Activated T-helper 17 cell treated with anti-CD3 and anti-CD28 coated beads, Interleukin-2, amount 50 U/mL, for 72 hours (primary cell): ENCODE results near the gene BEX3. TPM values are rescaled to one million over a fixed set of nuclear protein-coding genes. Genes with fewer than 3 reads are reported as not detected.
"Not testable (repeated sequence)": the region's sequence is repeated elsewhere in the genome, so short reads cannot be mapped to it uniquely, and the experiment has no call there.

Experiments used
- ATAC-seq: fragments of 150-1000 bp; cut with Tn5 transposase; replicated peaks from 2 replicates; pipeline ENCODE4 v1.10.0; 2021; ENCODE audit warnings: mild to moderate bottlenecking, moderate library complexity
- H3K27ac Mint-ChIP-seq: one replicate; pipeline ENCODE4 v1.8.0; 2022; ENCODE audit warnings: mixed read lengths
- H3K27me3 Mint-ChIP-seq: one replicate; pipeline ENCODE4 v1.8.0; 2022; ENCODE audit warnings: mixed read lengths
- H3K36me3 Mint-ChIP-seq: one replicate; pipeline ENCODE4 v1.8.0; 2022; ENCODE audit warnings: low read depth, mild to moderate bottlenecking, mixed read lengths
- H3K4me1 Mint-ChIP-seq: one replicate; pipeline ENCODE4 v1.8.0; 2022; ENCODE audit warnings: mixed read lengths
- H3K4me3 Mint-ChIP-seq: one replicate; pipeline ENCODE4 v1.8.0; 2022; ENCODE audit warnings: mild to moderate bottlenecking, mixed read lengths
- H3K9me3 Mint-ChIP-seq: one replicate; pipeline ENCODE4 v1.8.0; 2022; ENCODE audit warnings: mixed read lengths
- total RNA-seq, 2 donors: library from RNA; stranded (reverse); gene quantifications; one replicate each; pipeline ENCODE4 v1.2.3, GENCODE V29; 2022

The BEX3 gene
- total RNA-seq: 1 to 10 TPM; 3.5 to 9.4 TPM

DNA sequence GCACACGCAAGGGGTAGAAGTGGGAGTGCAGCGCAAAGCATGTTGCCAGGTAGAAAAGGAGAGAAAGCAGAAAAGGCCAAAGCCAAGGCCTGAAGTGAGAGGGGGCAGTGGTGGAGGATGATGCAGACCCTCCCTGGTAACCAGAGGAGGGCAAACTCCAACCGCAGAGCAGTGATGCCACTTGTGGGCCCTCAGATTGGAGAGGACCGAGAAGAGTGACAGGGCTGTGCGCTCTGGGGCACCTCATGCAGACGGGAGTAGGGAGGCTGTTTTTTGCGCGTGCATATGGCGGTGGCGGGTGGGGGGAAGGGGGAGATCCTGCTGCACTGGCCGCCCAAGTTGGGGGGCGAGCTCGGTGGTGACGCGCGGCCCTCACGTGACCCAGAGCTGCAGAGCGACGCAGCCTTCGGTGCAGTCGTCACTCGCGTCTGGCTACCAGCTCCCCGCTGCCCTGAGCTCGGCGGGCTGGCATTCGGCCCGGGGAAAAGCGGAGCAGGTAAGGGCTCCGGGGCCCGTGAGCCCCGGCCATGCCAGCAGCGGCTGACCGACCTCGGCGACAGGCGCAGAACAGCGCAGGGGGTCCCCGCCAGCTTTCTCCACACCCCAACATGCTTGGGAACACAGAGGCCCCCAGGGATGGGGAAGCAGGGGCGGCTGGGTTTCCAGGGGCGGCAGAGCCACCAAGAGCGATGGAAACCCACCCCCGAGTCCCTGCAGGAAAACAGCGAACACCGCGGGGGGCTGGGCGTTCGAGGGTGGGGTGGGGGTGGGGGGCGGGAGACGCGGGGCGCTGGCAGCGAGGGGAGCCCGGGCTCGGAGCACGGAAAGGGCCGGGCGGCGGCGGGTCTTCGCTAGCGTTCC lies at the start of gene BEX3:
Gene BEX3 (plus strand): TSS at position 421 of the 861 bp plus-strand sequence. CDS start 984 bp downstream, outside the sequence.
- Mint-ChIP-seq H3K4me3 (peak within 1 kb of the TSS; percentile 59), H3K27ac (no peak within 1 kb of the TSS), H3K27me3 (peaks cover 3% of the 10 kb centered on the region), H3K36me3 (no peaks in the 10 kb centered on the region), H3K4me1 (no peaks in the 10 kb centered on the region), H3K9me3 (no peaks in the 10 kb centered on the region)
- peak; percentile 68 for ATAC-seq

GRCh38 chrX:103329991-103330390 lies 46.3 kb upstream of the BEX3 start, which contains the start of gene TCEAL7:
TSS of gene TCEAL7 (plus strand) at chrX:103330239. CDS start at chrX:103331404, 1,165 bp downstream.
- Mint-ChIP-seq H3K27ac (no peak within 1 kb of the TSS), H3K4me1 (no peaks in the 10 kb centered on the region), H3K36me3 (no peaks in the 10 kb centered on the region), H3K4me3 (no peak within 1 kb of the TSS), H3K9me3 (no peaks in the 10 kb centered on the region), H3K27me3 (peaks cover 13% of the 10 kb centered on the region)
- ATAC-seq: no peak

DNA sequence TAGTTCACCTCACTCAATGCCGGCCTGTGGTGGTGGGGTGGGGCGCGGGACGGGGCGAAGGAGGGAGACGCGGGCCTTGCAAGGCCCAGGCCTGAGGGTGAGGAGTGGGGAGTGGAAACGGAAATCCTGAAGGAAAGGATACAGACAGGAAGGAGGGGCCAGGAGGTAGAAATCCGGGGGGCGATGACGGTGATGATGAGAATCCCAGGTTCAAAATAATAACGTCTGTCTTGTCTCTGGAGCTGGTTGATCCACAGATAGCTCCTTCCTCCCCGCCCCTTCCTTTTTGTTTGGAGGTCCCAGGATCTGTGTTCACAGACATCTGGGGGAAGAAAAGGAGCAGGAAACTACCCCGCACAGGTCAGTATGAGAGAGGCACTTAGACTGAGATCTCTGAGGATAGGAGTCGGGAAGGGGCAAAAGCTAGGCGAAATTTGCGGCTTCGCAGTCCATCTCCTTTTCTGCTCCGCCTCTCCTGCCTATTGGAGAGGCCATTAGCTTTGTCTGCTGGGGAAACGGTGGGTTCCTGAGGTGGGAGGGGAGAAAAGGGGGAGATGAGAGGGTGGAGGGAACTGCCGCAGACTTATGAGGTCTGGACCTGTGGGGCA lies 45.6 kb upstream of the BEX3 start:
- H3K4me3 Mint-ChIP-seq: no peak overlapping the region
- H3K27ac Mint-ChIP-seq: no peak overlapping the region
- H3K4me1 Mint-ChIP-seq: no peaks in the 10 kb centered on the region
- H3K36me3 Mint-ChIP-seq: no peaks in the 10 kb centered on the region
- ATAC-seq: no peak
- peaks cover 13% of the 10 kb centered on the region for H3K27me3 Mint-ChIP-seq
- no peaks in the 10 kb centered on the region for H3K9me3 Mint-ChIP-seq

DNA sequence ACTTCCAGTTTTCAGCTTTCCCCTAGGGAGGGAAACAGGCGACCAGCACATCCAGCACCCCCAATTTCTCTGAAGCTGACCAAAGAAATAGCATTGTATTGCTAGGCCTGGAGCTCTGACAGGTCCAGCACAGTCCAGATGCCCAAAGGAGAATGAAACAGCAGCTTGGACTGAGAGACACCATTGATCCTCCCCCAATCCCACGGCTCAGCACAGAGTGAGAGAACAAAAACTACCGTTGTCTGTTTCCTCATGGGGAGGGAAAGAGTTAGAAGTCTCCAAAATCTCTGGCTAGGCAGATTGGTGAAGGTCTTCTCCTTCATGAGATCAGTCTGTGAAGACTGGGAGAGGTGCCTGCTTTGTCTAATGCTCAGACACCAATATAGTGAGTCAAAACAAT lies 37.7 kb upstream of the BEX3 start:
- Mint-ChIP-seq H3K36me3 (no peaks in the 10 kb centered on the region), H3K4me3 (no peak overlapping the region), H3K27me3 (no peaks in the 10 kb centered on the region), H3K27ac (no peak overlapping the region), H3K4me1 (no peaks in the 10 kb centered on the region), H3K9me3 (no peaks in the 10 kb centered on the region)
- ATAC-seq: no peak

DNA sequence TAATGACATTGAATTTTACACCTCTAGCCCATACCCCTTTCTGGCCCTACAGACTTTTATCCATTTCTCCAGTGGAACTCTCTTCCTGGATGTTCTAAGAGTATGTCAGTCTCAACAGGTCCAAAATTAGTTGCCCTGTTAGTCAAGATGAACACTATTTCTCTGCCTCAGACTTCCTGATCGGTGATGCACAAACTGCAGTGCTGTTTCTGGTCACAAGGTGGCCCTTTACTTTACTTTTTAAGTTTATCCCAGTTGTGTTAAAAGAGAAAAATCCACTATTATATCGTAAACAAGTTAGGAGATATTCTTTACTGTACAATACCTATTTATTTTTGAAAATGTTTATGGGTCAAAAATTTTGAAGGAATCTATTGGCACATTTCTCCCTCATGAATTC lies 33.2 kb upstream of the BEX3 start:
- Mint-ChIP-seq H3K4me1 (no peaks in the 10 kb centered on the region), H3K27me3 (peaks cover under 1% of the 10 kb centered on the region), H3K4me3 (no peak overlapping the region), H3K9me3 (no peaks in the 10 kb centered on the region), H3K36me3 (no peaks in the 10 kb centered on the region), H3K27ac (no peak overlapping the region)
- ATAC-seq: peak; percentile 38

- Mint-ChIP-seq H3K4me1 (no peaks in the 10 kb centered on the region), H3K9me3 (no peaks in the 10 kb centered on the region), H3K27me3 (peaks cover 5% of the 10 kb centered on the region), H3K36me3 (no peaks in the 10 kb centered on the region), H3K27ac (no peak overlapping the region), H3K4me3 (no peak overlapping the region)
- no peak for ATAC-seq
These were observed 31.7 kb upstream of the BEX3 start for GRCh38 chrX:103344606-103345005.

GRCh38 chrX:103347682-103348397 lies 28.5 kb upstream of the BEX3 start:
- no peaks in the 10 kb centered on the region for H3K4me1 Mint-ChIP-seq
- peaks cover 5% of the 10 kb centered on the region for H3K27me3 Mint-ChIP-seq
- H3K27ac Mint-ChIP-seq: no peak overlapping the region
- no peaks in the 10 kb centered on the region for H3K9me3 Mint-ChIP-seq
- ATAC-seq: no peak
- H3K36me3 Mint-ChIP-seq: no peaks in the 10 kb centered on the region
- no peak overlapping the region for H3K4me3 Mint-ChIP-seq

GRCh38 chrX:103356130-103356798 lies 20.1 kb upstream of the BEX3 start, which contains the start of gene TCEAL9:
TSS of gene TCEAL9 (plus strand) at chrX:103356506. CDS start at chrX:103357685, 1,179 bp downstream.
- Mint-ChIP-seq H3K9me3 (no peaks in the 10 kb centered on the region), H3K27ac (peak within 1 kb of the TSS; percentile 38), H3K36me3 (no peaks in the 10 kb centered on the region), H3K4me3 (peak within 1 kb of the TSS; percentile 72), H3K4me1 (no peaks in the 10 kb centered on the region), H3K27me3 (peaks cover 6% of the 10 kb centered on the region)
- no peak for ATAC-seq

DNA sequence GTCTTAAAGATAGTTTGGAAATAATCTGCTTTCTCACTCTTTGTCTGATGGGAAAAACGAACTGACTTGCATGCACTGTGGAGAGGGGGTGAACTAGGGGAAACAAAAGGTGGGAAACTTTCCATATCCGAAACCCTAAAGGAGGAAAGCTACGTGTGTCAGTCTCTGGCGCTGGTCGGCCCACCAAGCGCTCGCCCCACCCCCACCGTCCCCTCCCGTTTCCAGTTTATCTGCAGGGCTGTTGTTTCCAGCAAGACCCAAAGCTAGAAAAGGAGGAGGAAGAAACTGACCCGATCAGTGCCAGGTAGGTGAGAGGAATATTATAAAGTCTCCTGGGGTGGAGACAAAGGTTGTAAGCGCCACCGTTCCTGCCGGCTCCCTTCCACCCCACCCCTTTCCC lies 19.5 kb upstream of the BEX3 start:
- ATAC-seq: no peak
- H3K36me3 Mint-ChIP-seq: no peaks in the 10 kb centered on the region
- no peaks in the 10 kb centered on the region for H3K9me3 Mint-ChIP-seq
- H3K27me3 Mint-ChIP-seq: peaks cover 6% of the 10 kb centered on the region
- H3K4me1 Mint-ChIP-seq: no peaks in the 10 kb centered on the region
- no peak overlapping the region for H3K27ac Mint-ChIP-seq
- H3K4me3 Mint-ChIP-seq: peak overlapping the region; percentile 72

- no peak for ATAC-seq
- Mint-ChIP-seq H3K27ac (no peak overlapping the region), H3K4me1 (no peaks in the 10 kb centered on the region), H3K4me3 (no peak overlapping the region), H3K36me3 (no peaks in the 10 kb centered on the region), H3K9me3 (no peaks in the 10 kb centered on the region), H3K27me3 (peaks cover 6% of the 10 kb centered on the region)
These were observed 18.5 kb upstream of the BEX3 start for GRCh38 chrX:103357871-103358270.

- not testable (repeated sequence) for H3K36me3 Mint-ChIP-seq
These were observed 16.7 kb upstream of the BEX3 start for GRCh38 chrX:103359605-103360004.

GRCh38 chrX:103360092-103360491 lies 16.2 kb upstream of the BEX3 start:
- ATAC-seq: no peak
- H3K4me3 Mint-ChIP-seq: no peak overlapping the region
- no peaks in the 10 kb centered on the region for H3K9me3 Mint-ChIP-seq
- peaks cover 6% of the 10 kb centered on the region for H3K27me3 Mint-ChIP-seq
- H3K36me3 Mint-ChIP-seq: no peaks in the 10 kb centered on the region
- H3K27ac Mint-ChIP-seq: no peak overlapping the region
- H3K4me1 Mint-ChIP-seq: no peaks in the 10 kb centered on the region

More at GRCh38 chrX:103359605-103360004, 16.7 kb upstream of the BEX3 start:
- not testable (repeated sequence) for ATAC-seq, H3K9me3 Mint-ChIP-seq, H3K27me3 Mint-ChIP-seq, H3K27ac Mint-ChIP-seq, H3K4me3 Mint-ChIP-seq, H3K4me1 Mint-ChIP-seq

DNA sequence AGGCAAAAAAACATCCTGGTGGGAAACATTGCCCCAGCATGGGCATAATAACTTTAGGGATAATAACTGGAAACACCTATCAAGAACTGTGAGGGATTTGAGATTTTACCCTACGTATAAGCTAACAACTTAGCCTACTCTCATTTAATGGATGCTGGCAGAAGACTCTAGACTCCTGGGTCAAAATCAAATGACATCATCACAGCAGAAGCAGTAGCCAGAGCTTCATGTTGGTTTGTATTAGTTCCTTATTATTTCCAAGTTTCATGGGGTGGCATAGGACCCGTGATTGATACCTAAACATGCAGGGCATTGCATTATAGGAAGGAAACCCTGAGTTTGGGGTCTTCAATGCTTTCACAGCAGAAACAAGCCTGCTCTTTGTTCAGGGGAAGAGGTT lies 15.4 kb upstream of the BEX3 start:
- Mint-ChIP-seq H3K36me3 (no peaks in the 10 kb centered on the region), H3K9me3 (no peaks in the 10 kb centered on the region), H3K4me3 (no peak overlapping the region), H3K4me1 (no peaks in the 10 kb centered on the region), H3K27ac (no peak overlapping the region), H3K27me3 (peaks cover 2% of the 10 kb centered on the region)
- ATAC-seq: no peak

DNA sequence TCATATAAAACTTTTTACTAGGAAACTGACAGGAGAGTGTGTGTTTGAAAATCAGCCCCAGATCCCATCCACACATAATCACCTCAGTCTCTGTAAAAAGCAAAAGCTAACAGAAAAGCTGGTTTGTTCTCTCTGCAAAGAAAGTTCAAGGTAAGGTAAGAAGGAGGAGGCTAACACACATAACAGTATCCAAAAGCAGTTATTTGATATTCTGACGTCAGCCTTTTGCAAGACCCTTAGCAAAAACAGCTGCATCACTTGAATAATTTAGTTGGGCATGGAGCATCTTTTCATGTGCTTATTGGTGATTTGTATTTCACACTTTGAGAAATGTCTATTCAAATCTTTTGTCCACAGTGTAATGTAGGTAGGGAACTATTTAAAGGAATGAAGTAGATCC lies 14.5 kb upstream of the BEX3 start:
- H3K27me3 Mint-ChIP-seq: no peaks in the 10 kb centered on the region
- no peaks in the 10 kb centered on the region for H3K9me3 Mint-ChIP-seq
- H3K27ac Mint-ChIP-seq: no peak overlapping the region

More for the DNA sequence above, 14.5 kb upstream of the BEX3 start:
- Mint-ChIP-seq H3K36me3 (no peaks in the 10 kb centered on the region), H3K4me3 (no peak overlapping the region), H3K4me1 (no peaks in the 10 kb centered on the region)
- no peak for ATAC-seq
